AG08396 (cell line): ENCODE measurements around the gene MRPS2.
"Not testable (repeated sequence)": the region's sequence is repeated elsewhere in the genome, so short reads cannot be mapped to it uniquely, and the experiment has no call there.

Experiments
- DNase-seq: peaks from one replicate; pipeline ENCODE4 v3.0.0; 2012; ENCODE audit warnings: low spot score, mixed read lengths

Gene MRPS2

DNA sequence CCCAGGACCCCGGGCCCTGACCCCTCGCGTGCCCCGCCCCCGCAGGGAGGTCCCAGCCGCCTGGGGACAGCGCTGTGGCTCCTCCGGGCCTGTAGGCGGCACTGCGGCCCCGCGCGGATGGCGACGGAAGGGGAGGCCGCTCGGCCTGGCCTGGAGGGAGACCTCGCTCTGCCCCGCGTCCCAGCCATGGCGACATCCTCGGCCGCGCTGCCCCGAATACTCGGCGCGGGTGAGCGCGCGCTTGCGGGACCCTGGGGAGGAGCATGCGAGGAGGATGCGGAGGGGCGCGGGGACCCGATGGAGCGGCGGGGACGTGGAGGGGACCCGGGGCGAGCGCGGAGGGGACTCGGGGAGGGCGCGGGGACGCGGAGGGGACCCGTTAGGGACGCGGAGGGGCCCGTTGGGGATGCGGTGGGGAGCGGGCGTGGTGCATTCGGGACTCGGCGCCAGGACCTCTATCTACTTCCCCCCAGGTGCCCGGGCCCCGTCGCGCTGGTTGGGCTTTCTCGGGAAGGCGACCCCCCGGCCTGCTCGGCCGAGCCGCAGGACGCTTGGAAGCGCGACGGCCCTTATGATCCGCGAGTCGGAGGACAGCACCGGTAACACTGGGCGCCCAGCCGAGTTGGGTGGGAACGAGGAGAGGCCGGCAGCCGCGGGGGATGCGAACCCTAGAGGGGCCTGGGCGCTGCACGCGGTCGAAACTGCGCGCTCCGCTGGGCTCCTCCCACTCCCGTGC lies at the start of gene MRPS2:
Gene MRPS2, plus strand, starts transcription at position 158 of the 736 bp plus-strand sequence. Its CDS starts 29 bp downstream, at position 187.
- DNase-seq: peak; percentile 96

DNA sequence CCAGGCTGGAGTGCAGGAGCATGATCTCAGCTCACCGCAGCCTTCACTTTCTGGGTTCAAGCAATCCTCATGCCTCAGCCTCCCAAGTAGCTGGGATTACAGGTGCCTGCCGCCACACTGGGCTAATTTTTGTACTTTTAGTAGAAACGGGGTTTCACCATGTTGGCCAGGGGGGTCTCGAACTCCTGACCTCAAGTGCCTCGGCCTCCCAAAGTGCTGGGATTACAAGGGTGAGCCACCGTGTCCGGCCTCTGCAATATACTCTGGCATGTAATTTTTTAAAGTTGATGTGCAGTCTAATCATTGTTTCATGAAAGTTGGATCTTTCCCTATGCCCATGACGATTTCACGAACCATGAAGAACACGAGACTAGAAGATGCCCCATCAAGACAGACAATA lies 49.5 kb upstream of the MRPS2 start:
- no peak for DNase-seq

DNA sequence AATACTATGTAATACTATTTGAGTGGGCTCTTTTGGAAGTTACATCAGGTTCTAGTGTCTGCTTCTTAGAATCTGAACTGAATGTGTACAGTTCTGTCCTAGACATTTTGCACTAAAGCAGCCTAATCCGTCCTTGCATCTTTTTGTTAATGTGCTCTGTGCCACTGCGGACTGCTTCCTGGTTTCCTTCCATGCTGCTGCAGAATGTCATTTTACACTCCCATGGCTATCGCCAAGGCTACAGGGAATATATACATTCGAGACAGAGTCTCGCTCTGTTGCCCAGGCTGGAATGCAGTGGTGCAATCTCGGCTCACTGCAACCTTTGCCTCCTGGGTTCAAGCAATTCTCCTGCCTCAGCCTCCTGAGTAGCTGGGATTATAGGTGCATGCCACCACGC lies 48.6 kb upstream of the MRPS2 start:
- not testable (repeated sequence) for DNase-seq

DNA sequence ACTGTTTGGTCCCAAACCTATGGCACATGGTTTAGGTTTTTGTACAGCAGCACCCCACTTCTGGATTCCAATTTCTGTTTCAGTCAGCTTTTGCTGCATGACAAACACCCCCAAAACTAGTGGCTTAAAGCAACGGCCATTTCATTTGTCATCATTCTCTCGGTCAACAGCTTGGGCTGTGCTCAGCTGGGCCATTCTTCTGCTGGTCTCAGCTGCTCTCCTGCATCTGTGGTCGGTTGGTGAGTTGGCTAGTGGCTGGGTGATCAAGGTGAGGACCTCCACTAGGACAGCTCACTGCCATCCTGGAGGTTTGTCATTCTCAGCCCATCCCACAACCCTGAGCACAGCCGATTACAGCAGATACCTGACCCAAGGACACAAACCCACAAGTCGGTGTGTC lies 45.7 kb upstream of the MRPS2 start:
- no peak for DNase-seq

DNA sequence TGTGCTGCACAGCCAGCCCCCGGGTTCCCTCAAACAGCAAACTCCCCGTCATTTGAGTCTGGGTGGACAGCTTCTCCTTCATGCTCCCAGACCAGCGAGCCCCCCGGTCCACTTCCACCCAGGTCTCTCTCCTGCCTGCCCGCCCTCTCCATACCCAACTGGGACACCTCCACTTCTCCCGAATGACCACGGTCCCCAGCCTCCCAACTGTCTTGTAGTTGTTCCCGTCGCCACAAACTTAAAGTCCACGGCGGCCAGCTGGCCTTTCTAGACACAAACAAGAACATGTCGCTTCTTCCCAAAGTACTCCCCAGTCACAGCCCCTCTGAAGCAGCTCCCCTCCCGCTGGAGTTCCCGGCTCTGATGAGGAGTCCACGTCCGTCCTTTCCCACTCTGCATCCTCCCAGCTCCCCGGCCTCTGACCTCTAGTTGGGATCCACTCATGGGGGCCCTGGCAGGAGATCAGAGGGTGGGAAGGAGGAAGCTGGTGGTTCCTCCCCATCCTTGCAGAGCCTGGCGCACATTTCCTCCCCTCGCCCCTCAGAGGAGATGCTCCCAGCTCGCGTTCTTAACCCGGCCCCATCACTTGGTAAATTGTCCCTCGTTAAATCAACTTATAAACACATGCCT lies 45.0 kb upstream of the MRPS2 start:
- no peak for DNase-seq

DNA sequence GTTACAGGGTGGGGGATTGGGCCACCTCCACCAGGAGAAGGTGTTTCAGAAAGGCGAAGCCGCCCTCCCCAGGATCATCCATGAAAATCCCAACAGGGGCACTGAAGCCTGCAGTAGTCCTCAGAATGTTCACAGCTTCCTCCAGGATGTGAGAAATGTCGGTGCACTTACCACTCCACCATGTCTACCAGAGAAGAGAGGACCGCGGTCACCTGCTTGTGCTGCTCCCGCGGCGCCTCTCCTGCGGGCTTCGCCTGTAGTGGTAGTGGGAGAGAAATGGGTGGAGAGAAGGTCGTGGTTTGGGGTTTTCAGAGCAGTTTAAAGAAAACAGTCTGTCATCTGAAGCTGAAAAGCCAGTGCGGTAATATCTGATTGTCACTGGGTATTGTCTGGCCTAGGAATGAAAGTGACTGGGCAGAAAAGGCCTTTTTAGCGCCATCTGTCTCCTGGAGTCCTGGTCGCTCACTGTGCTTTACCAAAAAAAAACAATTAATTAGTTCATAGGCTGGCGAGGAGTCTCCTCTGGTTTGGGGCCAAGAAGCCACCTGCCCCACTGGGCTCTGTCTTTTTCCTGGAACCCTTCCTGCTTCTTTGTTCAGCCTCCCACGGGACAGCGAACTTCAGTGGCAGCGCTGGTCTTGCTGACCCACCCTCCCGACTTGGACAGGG lies 43.9 kb upstream of the MRPS2 start:
- DNase-seq: no peak

DNA sequence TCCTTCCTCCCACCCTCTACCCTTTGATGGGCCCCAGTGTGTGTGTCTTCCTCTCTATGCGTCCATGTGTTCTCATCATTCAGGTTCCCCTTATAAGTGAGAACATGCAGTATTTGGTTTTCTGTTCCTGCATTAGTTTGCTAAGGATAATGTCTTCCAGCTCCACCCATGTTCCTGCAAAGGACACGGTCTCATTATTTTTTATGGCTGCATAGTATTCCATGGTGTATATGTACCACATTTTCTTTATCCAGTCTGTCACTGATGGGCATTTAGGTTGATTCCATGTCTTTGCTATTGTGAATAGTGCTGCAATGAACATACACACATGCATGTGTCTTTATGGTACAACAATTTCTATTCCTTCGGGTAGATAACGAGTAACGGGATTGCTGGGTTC lies 42.0 kb upstream of the MRPS2 start:
- DNase-seq: not testable (repeated sequence)

DNA sequence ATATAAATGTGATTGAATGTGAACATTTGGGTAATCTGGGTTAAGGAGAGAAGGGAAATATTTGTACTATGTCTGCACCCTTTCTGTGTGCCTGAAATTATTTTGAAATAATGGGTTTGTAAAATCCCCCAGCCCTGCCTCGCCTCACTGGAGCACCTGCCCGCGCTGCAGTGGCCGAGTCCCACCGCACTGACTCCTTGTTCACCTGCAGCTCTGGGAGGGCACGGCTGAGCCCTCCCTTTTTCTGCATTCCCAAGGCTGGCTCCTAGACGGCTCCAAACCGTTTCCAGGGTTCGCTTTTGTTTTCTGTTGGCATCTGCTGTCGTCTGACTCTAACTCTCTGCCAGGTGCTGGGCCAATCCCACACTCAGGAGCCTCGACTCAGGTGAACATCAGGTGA lies 38.5 kb upstream of the MRPS2 start:
- DNase-seq: no peak

DNA sequence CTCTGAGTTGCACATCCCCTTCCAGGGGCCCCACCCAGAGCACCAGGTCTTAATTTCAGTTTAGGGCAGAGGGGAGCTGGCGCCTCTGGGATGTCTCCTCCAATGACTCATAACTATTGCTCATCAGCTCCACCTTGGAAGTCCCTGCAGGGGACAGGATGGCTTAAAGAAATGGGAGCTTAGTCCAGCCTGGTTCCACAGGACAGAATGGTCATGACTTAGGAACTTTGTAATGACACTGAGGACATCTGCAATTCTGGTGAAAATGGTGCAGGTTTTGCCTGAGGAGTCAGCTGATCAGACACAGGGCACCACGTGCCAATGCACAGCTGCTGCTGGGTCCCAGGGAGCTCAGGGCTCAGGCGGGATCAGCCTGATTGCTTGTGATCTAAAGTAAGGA lies 37.3 kb upstream of the MRPS2 start:
- peak; percentile 71 for DNase-seq

DNA sequence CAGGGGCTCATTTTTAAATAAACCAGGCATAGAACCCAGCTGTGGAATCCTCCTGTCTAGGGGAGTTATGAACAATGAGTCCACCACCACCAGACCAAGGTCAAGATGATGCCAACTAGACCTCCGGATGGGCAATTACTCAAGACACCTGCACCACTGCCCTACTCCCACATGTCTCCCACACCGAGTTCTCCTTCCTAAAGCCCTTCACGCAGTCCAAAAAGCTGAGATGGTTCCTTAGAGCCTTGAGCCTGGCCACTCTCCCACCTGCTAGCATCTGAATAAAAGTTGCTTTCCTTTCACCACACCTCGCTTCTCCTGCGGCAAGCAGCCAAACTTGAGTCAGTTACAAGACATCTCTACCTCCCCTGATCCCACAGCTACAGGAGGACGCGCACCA lies 36.3 kb upstream of the MRPS2 start:
- no peak for DNase-seq

DNA sequence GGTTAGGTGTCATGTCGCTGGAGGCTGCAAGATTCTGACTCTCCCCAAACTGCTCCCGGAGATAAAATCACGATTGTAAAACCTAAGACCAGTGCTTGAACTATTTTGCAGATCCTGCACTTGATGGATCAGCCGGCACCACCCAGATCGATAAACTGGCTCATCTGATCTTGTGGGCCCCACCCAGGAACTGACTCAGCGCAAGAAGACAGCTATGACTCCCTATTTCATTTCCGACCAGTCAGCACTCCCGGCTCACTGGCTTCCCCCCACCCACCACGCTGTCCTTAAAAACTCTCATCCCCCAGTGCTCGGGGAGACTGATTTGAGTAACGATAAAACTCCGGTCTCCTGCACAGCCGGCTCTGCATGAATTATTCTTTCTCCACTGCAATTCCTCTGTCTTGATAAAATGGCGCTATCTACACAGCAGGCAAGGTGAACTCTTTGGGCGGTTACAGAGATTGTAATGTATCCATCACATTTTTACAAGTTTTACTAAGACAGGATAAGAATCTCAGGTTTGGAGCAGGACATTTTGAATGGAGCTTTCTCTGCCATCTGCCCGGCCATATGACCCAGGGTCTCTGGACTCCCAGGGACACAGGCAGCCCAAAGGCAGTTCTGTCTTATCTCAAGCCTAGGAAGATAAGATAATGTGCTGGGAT lies 31.5 kb upstream of the MRPS2 start:
- DNase-seq: no peak

DNA sequence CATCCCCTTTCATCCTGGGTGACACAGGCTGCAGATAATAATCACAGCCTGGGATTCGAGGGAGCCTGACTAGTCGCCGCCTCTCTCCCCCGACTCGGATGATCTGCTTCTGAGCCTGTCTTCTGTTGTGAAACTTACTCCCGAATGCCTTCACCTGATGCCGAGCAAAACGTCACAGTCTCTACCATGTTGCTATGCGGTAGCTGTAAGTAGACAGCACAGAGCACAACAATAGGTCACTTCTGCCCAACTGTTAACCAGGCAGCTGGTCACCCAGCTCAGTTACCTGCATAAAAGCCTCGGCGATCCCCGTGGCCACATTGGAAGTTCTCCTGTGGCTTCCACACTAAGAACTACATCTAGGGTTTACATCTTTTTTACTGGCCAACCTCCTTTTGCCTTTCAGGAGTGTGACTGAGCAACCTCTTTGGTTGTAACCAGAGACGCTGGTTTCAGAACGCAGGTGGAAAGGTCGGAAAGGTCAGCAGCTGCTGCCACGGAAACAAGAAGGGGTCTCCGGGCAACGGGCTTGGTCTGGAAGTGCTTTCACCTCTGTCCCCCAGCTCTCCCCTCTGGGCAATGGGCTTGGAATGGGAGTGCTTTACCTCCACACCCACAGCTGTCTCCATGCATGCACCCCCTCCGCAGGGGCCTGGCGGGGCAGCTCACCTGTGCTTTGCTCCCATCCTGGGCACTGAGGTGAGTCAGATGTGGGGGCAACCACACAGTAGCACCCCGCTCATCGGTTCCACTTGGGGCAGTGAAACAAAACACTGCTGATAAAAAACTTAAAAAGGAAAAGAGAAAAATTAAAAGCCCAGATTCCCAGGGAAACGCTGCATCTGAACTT lies 28.5 kb upstream of the MRPS2 start:
- DNase-seq: no peak

DNA sequence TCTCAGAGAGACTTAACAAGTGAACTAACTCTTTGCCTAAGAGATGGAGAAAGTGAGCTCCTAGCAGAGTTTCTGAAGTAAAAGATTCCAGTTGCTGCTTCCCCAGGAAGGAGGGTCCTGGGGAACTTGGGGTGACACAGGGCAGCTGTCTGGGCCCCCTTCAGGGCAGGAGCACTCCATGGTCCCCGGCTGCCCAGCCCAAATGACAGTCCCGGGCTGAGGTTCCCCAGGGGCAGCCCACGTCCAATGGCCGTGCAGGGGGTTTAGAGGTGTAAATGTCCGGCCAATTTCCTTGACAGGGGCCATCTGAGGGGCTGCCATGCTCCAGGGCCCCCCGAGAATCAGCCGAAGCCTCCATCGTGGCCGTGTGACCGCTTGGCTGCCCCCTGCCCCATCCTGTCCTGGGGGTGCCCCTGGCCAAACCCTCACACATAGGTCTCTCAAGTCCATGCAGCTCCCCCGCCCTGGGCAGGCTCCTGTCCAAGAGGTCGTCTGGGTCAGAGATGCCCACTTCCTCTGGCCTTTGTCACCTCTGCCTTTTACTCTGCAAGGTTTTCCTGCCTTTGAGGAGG lies 26.4 kb upstream of the MRPS2 start:
- DNase-seq: no peak

DNA sequence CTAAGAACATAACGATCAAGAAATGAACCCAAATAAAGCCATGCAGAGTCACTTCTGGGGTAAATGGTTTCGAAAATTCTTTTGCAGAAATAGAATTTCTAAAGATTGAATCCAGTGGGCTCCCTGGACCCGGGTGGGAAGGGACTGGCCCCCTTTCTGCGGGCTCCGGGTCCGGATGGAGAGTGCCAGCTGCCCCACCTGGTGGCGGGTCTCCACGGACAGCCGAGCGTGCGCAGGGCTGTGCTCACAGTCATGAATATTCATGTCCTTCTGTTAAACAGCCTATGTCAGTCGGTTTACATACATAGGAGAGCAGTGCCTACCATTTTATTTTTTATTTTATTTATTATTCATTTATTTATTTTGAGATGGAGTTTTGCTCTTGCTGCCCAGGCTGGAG lies 25.6 kb upstream of the MRPS2 start:
- DNase-seq: no peak

DNA sequence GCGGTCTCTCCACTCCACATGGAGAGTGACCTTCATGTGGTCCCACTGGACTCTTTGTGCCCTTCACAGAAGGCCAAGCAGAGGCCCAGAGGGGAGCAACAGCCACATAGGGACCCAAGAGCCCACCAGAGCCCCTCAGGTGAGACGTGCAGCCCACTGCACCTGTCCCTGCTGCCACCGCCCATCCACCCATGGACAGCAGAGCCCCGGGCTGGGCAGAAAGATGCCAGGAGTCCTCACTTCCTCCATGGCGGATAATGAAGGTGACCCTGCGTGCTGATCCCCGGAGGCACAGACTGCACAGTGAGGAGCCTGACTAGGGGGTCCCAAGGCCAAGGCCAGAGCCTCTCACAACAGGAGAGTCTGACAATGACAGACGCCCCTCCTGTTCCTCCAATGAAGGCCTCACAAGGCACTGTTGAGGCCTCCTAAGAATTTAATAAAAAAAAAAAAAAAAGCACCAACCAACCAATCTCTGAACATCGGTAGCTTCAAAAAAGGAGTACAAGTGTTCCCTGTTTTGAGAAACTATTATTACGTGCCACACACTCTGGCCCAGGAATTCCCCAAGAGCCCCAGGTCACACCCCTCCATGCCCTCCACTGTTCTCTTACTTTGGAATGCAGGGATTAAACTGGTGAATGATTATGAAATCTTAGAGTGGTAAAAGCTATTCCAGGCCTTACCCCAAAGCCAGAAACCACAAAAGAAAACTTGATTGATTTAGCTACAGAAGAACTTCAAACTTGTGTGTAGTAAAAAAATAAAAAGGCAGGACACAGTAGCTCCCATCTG lies 23.7 kb upstream of the MRPS2 start:
- no peak for DNase-seq

DNA sequence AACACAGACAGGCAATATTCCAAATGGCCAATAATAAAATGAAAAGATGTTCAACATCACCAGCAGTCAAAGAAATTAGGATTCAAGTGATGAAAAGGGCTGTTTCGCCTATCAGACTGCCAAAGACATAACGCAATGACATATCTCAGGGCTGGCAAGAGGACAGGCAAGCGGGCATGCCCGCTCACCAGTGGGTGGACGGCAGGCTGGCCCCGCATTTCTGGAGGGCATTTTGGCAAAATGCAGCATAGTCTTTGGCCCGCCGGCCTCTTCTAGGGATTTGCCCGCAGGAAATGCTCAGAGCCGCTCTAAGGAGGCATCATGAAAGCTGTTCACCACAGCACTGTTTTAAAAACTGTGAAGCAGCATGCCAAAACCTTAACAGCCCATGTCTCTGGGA lies 22.3 kb upstream of the MRPS2 start:
- DNase-seq: no peak

DNA sequence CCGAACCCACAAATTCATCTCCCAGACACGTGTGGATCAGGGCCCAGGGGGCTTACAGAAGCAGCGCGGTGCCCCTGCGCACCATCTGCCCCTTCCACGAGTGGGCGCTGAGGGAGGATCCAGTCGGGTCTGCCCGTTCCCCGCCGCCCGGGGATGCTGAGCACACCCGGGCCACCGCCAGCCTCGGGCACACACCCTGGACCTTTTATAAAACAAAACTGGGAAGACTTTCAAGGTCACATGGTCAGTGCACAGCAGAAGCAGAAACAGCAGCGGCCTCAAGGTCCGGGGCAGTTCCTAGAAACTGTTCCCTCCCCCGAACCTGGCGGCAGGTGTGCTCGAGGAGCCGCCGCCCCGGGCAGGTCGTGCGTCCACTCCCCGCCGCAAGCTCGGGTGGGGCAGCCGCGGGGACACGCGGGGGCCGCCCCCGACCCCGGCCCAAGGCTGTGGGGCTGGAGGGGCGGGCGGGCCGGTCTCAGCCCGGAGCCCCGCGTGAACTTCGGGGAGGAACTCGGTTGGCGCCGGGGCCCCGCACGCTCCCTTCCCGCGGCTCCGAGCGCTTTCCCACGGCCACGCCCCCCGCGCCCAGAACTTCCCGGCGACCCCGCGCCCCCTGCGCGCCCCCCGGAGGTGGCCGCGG lies 21.5 kb upstream of the MRPS2 start:
- peak; percentile 51 for DNase-seq

DNA sequence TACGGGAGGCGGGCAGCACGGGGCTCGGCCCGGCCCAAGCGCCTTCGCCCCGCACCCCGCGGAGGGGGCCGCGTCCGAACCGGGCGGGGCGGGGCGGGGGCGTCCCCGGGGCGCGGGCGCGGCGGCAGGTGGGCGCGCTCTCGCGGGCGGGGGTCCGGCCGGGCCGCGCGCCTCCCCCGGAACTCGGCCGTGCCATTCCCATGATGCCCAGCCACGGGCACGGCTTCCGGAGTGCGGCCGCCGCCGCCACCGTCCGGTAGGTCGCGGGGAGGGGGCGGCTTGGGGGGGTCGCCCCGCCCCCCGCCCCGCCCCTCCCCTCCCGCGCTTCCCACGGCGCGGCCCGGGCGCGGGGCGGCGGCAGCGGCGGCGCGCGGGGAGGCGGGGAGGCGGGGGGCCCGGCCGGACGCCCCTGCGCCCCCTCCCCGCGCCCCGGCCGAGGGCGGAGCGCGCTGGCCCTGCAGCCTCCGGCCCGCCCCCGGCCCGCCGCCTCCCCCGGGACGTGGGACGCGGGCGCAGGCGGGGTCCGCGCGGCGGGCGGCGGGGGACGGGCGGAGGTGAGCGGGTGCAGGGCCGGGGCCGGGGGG lies 20.9 kb upstream of the MRPS2 start, which contains the start of gene PPP1R26:
Gene PPP1R26, plus strand, starts transcription at position 314 of the 584 bp plus-strand sequence. CDS start 4,729 bp downstream, outside the sequence.
- peak; percentile 41 for DNase-seq

DNA sequence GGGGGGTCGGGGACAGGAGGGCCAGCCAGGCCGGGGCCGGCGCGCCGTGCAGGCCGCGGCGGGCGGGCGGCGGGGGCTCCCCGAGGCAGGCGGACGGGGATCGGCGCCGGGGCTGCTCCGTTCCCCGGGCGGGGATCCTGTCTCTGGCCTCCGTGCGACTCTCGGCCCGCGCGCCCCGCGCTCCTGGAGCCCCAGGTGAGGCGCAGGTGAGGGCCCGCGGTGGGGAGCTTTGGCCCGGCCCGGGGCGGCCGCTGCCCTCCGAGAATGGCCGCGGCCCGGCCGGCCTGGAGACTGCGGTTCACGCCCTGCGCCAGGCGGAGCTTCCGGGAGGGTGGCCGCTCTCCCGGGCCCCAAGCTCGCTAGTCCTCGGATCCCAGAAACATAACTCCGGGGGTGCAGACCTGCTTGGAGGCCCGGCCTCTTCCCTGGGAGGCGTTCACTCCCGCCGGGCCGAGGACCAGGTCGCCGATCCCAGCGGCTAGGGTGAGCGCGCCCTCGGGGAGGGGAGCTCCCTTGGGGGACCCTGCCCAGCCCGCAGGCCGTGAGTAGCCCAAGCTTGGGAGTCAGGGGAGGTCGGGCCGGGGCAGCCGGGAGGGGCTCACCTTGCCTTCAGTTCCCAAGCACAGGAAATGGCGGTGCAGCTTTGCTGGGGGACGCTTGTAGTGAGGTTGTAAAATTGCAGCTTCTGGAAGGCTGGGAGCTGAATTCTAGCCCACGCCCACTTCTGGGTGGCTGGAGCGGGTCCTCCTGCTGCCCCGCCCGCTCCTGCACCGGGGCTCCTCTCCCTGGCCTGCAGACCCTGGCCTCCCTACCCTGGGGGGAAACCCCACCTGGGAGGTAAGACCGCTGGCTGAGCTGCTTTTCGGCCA lies 20.2 kb upstream of the MRPS2 start:
- peak; percentile 74 for DNase-seq
